WTC11 (cell line): ENCODE measurements around the gene RERG. TPM values are rescaled to one million over a fixed set of nuclear protein-coding genes. Genes with fewer than 3 reads are reported as not detected.

Experiments
- CBFB ChIP-seq: sonication (generic); formaldehyde crosslinking; IDR thresholded peaks from 2 replicates; pipeline ENCODE4 v1.8.1; 2022; ENCODE audit warnings: mild to moderate bottlenecking, low read depth, missing genetic modification reagents
- CREM ChIP-seq: sonication (generic); formaldehyde crosslinking; IDR thresholded peaks from 2 replicates; pipeline ENCODE4 v1.8.1; 2022; ENCODE audit warnings: mild to moderate bottlenecking, missing genetic modification reagents, moderate library complexity
- EMX1 ChIP-seq: fragments of 250-450 bp; sonication (Bioruptor Pico); IDR thresholded peaks from 2 replicates; pipeline ENCODE4 v1.8.0; 2021; ENCODE audit warnings: mild to moderate bottlenecking
- ESRRA ChIP-seq: sonication (generic); formaldehyde crosslinking; IDR thresholded peaks from 2 replicates; pipeline ENCODE4 v1.8.1; 2022; ENCODE audit warnings: mild to moderate bottlenecking, missing genetic modification reagents, borderline replicate concordance
- FOXJ3 ChIP-seq: sonication (generic); formaldehyde crosslinking; IDR thresholded peaks from 2 replicates; pipeline ENCODE4 v1.9.0; 2021; ENCODE audit warnings: missing genetic modification reagents, mild to moderate bottlenecking, borderline replicate concordance
- FOXK1 ChIP-seq: sonication (generic); formaldehyde crosslinking; IDR thresholded peaks from 2 replicates; pipeline ENCODE4 v1.8.0; 2022; ENCODE audit warnings: mild to moderate bottlenecking, moderate library complexity, missing genetic modification reagents
- GABPB1 ChIP-seq: sonication (generic); formaldehyde crosslinking; IDR thresholded peaks from 2 replicates; pipeline ENCODE4 v1.8.1; 2023; ENCODE audit warnings: mild to moderate bottlenecking, missing genetic modification reagents
- JUN ChIP-seq: sonication (generic); formaldehyde crosslinking; IDR thresholded peaks from 2 replicates; pipeline ENCODE4 v1.8.0; 2023; ENCODE audit warnings: mild to moderate bottlenecking, missing genetic modification reagents
- MXD4 ChIP-seq: fragments of 250-450 bp; sonication (Bioruptor Pico); IDR thresholded peaks from 2 replicates; pipeline ENCODE4 v1.8.0; 2021; ENCODE audit warnings: mild to moderate bottlenecking, moderate library complexity, borderline replicate concordance
- MYBL2 ChIP-seq: sonication (generic); formaldehyde crosslinking; IDR thresholded peaks from 2 replicates; pipeline ENCODE4 v1.8.1; 2023; ENCODE audit warnings: mild to moderate bottlenecking, moderate library complexity, missing genetic modification reagents
- SMAD4 ChIP-seq: sonication (generic); formaldehyde crosslinking; IDR thresholded peaks from 2 replicates; pipeline ENCODE4 v1.8.0; 2022; ENCODE audit warnings: mild to moderate bottlenecking, missing genetic modification reagents
- USF1 ChIP-seq: sonication (generic); formaldehyde crosslinking; IDR thresholded peaks from 2 replicates; pipeline ENCODE4 v1.8.0; 2022; ENCODE audit warnings: mild to moderate bottlenecking, missing genetic modification reagents
- ZMAT4 ChIP-seq: fragments of 250-450 bp; sonication (Bioruptor Pico); IDR thresholded peaks from 2 replicates; pipeline ENCODE4 v1.9.0; 2021; ENCODE audit warnings: mild to moderate bottlenecking
- ZNF219 ChIP-seq: sonication (generic); formaldehyde crosslinking; IDR thresholded peaks from 2 replicates; pipeline ENCODE4 v1.8.0; 2023; ENCODE audit warnings: missing genetic modification reagents, mild to moderate bottlenecking, borderline replicate concordance
- ZNF423 ChIP-seq: fragments of 250-450 bp; sonication (Bioruptor Pico); IDR thresholded peaks from 2 replicates; pipeline ENCODE4 v2.1.2; 2022; ENCODE audit warnings: mild to moderate bottlenecking, moderate library complexity
- ZNF671 ChIP-seq: fragments of 250-450 bp; sonication (Bioruptor Pico); IDR thresholded peaks from 2 replicates; pipeline ENCODE4 v1.8.0; 2021; ENCODE audit warnings: mild to moderate bottlenecking
- total RNA-seq: library from RNA; stranded (reverse); gene quantifications from 3 replicates; pipeline ENCODE4 v1.2.3, GENCODE V29; 2021
- TF ChIP-seq, protein P1 (sequence below): sonication (generic); formaldehyde crosslinking; IDR thresholded peaks from 2 replicates; pipeline ENCODE4 v1.8.1; 2023; ENCODE audit warnings: mild to moderate bottlenecking, missing genetic modification reagents, moderate library complexity
- TF ChIP-seq, protein P2 (sequence below): fragments of 250-450 bp; sonication (Bioruptor Pico); IDR thresholded peaks from 2 replicates; pipeline ENCODE4 v1.9.0; 2021; ENCODE audit warnings: mild to moderate bottlenecking, borderline replicate concordance
- TF ChIP-seq, protein P3 (sequence below): sonication (generic); formaldehyde crosslinking; IDR thresholded peaks from 2 replicates; pipeline ENCODE4 v1.8.1; 2023; ENCODE audit warnings: mild to moderate bottlenecking, missing genetic modification reagents, moderate library complexity
- TF ChIP-seq, protein P4 (sequence below): sonication (generic); formaldehyde crosslinking; IDR thresholded peaks from 2 replicates; pipeline ENCODE4 v1.8.1; 2022; ENCODE audit warnings: mild to moderate bottlenecking, missing genetic modification reagents, moderate library complexity, borderline replicate concordance
- TF ChIP-seq, protein P5 (sequence below): fragments of 250-450 bp; sonication (Bioruptor Pico); IDR thresholded peaks from 2 replicates; pipeline ENCODE4 v1.8.0; 2021; ENCODE audit warnings: mild to moderate bottlenecking
- TF ChIP-seq, protein P6 (sequence below): sonication (generic); formaldehyde crosslinking; IDR thresholded peaks from 2 replicates; pipeline ENCODE4 v1.8.1; 2023; ENCODE audit warnings: mild to moderate bottlenecking, missing genetic modification reagents

RERG gene
- total RNA-seq, 1 experiment from 2014 or later: 0.28 TPM

GRCh38 chr12:15220915-15221885 is at the start of gene RERG (continued):
- no peak for TF ChIP-seq ZNF671 (CRISPR knock-in tag)
- no peak for TF ChIP-seq JUN (CRISPR knock-in tag)
- TF ChIP-seq CBFB (CRISPR knock-in tag): no peak; the same call in 1 of the 2 replicates
- TF ChIP-seq FOXJ3 (CRISPR knock-in tag): no peak
- TF ChIP-seq EMX1 (CRISPR knock-in tag): no peak
- no peak for TF ChIP-seq MXD4 (CRISPR knock-in tag)
- no peak for TF ChIP-seq ZMAT4
- no peak for TF ChIP-seq SMAD4 (CRISPR knock-in tag)
- TF ChIP-seq, protein P1, sequence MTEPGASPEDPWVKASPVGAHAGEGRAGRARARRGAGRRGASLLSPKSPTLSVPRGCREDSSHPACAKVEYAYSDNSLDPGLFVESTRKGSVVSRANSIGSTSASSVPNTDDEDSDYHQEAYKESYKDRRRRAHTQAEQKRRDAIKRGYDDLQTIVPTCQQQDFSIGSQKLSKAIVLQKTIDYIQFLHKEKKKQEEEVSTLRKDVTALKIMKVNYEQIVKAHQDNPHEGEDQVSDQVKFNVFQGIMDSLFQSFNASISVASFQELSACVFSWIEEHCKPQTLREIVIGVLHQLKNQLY: no peak
- TF ChIP-seq ZNF423 (CRISPR knock-in tag): no peak
- TF ChIP-seq, protein P2, sequence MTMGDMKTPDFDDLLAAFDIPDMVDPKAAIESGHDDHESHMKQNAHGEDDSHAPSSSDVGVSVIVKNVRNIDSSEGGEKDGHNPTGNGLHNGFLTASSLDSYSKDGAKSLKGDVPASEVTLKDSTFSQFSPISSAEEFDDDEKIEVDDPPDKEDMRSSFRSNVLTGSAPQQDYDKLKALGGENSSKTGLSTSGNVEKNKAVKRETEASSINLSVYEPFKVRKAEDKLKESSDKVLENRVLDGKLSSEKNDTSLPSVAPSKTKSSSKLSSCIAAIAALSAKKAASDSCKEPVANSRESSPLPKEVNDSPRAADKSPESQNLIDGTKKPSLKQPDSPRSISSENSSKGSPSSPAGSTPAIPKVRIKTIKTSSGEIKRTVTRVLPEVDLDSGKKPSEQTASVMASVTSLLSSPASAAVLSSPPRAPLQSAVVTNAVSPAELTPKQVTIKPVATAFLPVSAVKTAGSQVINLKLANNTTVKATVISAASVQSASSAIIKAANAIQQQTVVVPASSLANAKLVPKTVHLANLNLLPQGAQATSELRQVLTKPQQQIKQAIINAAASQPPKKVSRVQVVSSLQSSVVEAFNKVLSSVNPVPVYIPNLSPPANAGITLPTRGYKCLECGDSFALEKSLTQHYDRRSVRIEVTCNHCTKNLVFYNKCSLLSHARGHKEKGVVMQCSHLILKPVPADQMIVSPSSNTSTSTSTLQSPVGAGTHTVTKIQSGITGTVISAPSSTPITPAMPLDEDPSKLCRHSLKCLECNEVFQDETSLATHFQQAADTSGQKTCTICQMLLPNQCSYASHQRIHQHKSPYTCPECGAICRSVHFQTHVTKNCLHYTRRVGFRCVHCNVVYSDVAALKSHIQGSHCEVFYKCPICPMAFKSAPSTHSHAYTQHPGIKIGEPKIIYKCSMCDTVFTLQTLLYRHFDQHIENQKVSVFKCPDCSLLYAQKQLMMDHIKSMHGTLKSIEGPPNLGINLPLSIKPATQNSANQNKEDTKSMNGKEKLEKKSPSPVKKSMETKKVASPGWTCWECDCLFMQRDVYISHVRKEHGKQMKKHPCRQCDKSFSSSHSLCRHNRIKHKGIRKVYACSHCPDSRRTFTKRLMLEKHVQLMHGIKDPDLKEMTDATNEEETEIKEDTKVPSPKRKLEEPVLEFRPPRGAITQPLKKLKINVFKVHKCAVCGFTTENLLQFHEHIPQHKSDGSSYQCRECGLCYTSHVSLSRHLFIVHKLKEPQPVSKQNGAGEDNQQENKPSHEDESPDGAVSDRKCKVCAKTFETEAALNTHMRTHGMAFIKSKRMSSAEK: no peak
- TF ChIP-seq, protein P3, sequence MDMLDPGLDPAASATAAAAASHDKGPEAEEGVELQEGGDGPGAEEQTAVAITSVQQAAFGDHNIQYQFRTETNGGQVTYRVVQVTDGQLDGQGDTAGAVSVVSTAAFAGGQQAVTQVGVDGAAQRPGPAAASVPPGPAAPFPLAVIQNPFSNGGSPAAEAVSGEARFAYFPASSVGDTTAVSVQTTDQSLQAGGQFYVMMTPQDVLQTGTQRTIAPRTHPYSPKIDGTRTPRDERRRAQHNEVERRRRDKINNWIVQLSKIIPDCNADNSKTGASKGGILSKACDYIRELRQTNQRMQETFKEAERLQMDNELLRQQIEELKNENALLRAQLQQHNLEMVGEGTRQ: no peak
- TF ChIP-seq ESRRA (CRISPR knock-in tag): peak; percentile 65; the same call in 1 of the 2 replicates
- no peak for TF ChIP-seq GABPB1 (CRISPR knock-in tag)
- no peak for TF ChIP-seq USF1
- TF ChIP-seq, protein P4, sequence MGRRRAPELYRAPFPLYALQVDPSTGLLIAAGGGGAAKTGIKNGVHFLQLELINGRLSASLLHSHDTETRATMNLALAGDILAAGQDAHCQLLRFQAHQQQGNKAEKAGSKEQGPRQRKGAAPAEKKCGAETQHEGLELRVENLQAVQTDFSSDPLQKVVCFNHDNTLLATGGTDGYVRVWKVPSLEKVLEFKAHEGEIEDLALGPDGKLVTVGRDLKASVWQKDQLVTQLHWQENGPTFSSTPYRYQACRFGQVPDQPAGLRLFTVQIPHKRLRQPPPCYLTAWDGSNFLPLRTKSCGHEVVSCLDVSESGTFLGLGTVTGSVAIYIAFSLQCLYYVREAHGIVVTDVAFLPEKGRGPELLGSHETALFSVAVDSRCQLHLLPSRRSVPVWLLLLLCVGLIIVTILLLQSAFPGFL (CRISPR knock-in tag): no peak
- no peak; the same call in 1 of the 2 replicates for TF ChIP-seq MYBL2 (CRISPR knock-in tag)
- TF ChIP-seq ZNF219 (CRISPR knock-in tag): no peak
- peak; percentile 53 for TF ChIP-seq FOXK1 (CRISPR knock-in tag)
- TF ChIP-seq CREM (CRISPR knock-in tag): peak; percentile 72
- TF ChIP-seq, protein P5, sequence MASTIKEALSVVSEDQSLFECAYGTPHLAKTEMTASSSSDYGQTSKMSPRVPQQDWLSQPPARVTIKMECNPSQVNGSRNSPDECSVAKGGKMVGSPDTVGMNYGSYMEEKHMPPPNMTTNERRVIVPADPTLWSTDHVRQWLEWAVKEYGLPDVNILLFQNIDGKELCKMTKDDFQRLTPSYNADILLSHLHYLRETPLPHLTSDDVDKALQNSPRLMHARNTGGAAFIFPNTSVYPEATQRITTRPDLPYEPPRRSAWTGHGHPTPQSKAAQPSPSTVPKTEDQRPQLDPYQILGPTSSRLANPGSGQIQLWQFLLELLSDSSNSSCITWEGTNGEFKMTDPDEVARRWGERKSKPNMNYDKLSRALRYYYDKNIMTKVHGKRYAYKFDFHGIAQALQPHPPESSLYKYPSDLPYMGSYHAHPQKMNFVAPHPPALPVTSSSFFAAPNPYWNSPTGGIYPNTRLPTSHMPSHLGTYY: no peak
- TF ChIP-seq, protein P6, sequence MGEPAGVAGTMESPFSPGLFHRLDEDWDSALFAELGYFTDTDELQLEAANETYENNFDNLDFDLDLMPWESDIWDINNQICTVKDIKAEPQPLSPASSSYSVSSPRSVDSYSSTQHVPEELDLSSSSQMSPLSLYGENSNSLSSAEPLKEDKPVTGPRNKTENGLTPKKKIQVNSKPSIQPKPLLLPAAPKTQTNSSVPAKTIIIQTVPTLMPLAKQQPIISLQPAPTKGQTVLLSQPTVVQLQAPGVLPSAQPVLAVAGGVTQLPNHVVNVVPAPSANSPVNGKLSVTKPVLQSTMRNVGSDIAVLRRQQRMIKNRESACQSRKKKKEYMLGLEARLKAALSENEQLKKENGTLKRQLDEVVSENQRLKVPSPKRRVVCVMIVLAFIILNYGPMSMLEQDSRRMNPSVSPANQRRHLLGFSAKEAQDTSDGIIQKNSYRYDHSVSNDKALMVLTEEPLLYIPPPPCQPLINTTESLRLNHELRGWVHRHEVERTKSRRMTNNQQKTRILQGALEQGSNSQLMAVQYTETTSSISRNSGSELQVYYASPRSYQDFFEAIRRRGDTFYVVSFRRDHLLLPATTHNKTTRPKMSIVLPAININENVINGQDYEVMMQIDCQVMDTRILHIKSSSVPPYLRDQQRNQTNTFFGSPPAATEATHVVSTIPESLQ: no peak
